GM21528 (cell line): Measurements from ENCODE around the gene PAK1.

Source experiments
- ATAC-seq: cut with Tn5 transposase; IDR thresholded peaks from one replicate; pipeline ENCODE4 v1.9.1; 2021; ENCODE audit warnings: mild to moderate bottlenecking, moderate library complexity; ENCODE audit not compliant: unreplicated experiment, low FRiP score

PAK1 gene

DNA sequence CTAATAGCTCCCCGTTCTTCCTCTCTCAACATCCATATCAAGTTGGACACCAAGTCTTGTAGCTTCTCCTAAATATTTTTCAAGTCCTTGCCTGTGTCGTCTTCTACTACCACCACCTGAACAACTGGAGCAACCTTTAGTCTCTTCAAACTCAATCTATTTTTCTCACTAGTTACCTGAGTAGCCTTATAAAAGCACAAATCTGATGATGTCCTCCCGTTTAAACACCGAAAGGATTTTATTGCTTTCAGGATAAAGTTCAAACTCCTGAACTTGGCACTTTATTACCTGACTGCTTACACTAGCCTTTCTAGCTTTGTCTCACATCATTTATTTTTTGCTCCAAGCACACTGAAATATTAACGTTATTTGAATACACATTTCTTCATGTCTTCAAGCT lies 1.3 kb upstream of the PAK1 start:
- no peak for ATAC-seq

DNA sequence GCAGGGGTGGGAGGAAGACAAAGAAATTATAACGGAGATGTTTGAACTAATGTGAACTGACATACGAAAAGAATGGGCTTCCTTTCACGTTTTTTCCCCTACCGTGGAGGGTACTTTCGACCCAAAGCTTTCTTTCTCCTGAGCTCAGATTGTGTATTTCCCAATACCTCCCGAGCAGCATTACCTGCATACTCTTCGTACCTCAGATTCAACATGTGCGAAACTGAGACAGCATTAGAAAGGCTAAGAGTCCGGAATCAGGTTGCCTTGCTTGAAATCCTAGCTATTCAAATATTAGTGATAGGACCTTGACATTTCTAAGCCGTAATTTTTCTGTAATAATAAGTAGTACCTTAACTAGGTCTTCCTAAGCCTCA lies 778 bp upstream of the PAK1 start:
- no peak for ATAC-seq

DNA sequence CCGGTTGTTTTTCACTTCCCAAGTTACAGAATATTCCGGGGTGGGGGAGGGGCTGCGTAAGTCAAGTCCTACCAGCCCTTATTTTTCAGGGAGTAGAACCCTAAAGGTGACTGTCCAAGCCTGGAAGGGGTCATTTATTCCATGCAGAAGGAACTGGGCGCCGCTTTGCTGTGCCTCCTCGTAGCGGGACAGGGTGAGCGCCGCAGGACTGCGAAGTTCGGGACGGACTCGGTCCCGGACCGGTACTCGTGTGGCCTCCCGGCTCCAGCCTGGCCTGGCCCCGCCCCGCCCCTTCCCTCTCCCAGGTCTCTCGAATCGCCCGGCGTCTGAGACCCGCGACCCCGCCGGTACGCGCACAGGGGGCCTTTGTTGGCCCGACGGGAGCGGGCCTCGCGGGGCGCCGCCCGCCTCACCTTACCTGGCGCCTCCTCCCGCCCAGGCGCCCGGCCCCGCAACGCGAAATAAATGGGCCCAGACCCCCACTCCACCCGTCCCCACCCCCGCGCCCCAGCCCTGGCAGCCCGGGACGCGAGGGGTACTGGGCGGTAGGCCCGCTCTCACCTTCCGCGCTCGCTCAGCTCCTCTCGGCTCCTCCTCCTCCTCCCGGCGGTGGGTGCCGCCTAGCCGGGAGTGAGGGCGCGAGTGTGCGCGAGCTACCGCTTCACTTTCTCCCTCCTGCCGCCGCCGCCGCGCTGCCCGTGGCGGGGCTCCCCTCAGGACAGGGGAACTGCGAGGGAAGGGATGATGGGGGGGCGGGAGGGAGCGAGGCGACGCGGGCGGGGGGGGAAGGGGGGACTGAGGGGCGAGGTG lies 698 bp downstream of the PAK1 start:
- ATAC-seq: peak; percentile 42

DNA sequence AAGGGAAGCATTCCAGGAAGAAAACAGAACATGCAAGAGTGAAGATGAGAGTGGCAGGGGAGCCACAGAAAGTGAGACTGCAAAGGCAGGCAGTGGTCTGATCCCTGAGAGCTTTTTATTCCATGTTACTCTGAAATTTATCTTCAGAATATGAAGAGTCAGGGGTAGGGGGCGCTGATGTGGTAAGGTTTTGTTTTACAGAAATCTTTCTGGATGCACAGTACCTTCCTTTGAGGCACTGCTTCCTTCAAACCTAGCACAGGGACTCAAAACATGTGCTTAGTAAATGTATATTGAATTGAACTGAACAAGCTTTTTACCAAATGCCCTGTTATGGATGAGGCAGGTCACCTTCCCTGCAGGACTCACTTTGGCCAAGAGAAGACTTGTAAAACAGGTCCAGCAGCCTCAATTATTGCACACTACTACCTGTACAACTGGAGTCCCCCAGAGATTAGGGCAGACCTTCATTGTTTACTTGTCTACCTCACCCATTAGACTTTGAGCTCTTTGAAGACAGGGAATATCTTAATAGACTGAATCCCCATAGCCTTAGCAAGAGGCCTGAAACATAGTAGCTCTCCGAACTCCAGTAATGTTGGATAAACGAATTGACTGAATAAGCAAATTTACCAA lies 2.2 kb downstream of the PAK1 start:
- no peak for ATAC-seq

DNA sequence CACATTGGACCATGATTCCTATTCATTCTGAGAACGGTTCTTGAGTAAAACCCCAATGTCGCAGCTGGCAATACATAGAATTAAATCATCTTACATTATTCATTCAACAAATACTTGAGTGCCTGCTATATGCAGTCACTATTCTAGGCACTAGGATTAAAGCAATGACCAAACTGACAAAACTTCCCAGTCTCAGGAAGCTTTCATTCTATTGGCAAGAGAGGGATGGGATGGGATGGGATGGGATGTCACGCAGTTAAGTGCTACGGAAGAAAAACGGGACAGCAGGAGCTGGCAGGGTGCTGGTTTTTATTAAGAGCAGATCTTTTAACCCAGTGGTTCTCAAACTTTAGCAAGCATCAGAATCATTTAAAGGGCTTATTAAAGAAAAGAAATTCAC lies 2.9 kb downstream of the PAK1 start:
- ATAC-seq: no peak

DNA sequence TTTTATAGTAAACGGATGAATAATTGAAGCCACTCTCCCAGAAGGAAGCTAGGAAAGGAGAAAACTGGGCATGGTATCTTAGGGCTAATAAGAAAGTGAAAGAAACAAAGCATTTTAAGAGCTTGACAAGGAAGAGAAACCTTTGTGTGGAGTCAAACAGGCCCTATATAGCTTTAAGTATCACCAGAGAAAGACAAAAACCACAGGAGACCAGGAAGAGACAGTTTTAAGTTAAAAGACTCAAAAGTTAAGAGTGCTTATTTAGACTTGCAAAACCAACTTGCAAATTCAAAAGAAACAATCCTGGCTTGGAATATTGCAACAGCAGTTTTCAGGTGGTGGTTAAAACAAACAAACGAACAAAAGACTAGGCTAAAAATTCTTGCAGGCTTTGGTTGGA lies 3.4 kb downstream of the PAK1 start:
- no peak for ATAC-seq

DNA sequence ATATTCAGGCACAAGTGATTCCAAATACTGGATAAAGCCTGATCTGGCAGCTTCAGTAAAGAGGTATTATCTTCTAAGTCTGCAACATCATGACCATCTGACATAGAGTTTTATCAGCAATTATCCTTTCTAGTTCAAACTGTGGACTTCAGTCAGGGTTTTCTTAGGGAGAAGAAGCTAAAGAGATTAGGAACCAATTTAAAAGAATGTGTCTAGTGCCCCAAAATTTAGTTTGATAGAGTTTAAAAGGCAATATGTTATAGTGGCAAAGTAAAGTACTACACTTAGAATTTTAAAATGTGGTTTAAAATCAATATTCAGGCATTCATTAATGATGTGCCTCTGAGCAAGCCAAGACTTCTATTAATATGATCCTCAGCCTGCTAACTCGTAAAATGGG lies 5.4 kb downstream of the PAK1 start:
- ATAC-seq: no peak

DNA sequence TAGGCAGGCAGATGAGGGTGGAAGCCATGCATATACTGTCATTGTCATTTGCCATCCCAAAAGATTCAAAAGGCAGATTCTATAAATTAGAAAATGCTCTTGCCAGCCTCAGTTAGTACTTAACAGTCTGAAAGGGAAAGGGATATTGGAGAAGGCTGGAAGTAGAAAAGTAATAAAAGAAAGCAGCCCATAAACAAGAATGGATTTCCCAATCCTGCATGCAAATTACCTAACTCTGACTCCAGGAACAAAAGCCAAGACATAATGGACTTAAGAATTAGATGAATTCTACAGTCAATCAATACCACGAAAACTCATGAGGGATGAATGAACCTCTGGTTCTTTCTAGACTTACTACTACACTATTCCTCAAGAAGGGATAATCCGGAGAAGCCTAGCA lies 5.9 kb downstream of the PAK1 start:
- no peak for ATAC-seq

DNA sequence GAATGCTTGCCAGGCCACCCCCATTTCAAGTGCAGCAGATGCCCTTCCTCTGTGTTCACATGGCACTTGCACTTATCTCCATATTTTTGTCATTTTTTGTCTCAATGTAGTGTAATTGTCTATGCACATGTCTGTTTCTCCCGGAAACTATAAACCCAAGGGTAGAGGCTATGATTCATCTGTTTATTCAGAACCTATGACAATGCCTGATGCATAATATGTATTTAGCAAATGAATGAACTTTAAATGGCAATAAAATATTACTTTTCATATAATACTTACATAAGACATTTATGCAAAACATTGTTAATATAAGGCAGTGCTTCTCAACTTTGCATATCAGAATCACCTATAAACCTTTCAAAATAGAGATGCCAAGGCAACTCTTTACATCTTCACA lies 6.7 kb downstream of the PAK1 start:
- ATAC-seq: no peak

DNA sequence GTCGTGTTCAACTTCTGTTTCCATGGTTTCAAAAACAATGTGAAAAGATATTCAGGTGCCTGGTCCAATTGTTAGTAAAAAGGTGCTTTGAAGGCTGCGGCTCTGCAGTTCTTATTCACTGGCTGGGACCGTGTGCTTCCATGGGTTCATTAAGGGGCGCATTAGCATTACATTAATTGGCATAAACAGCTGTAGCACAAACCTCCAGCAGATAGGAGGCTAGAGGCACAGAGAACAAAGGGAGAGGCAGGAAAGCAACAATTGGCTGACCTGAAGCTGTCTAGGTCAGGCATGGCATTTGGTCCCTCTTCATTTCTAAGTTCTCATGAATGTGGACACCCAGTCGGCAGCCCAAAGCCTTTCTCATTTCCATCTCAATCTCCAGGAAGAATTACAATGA lies 16.6 kb downstream of the PAK1 start:
- ATAC-seq: peak; percentile 20

DNA sequence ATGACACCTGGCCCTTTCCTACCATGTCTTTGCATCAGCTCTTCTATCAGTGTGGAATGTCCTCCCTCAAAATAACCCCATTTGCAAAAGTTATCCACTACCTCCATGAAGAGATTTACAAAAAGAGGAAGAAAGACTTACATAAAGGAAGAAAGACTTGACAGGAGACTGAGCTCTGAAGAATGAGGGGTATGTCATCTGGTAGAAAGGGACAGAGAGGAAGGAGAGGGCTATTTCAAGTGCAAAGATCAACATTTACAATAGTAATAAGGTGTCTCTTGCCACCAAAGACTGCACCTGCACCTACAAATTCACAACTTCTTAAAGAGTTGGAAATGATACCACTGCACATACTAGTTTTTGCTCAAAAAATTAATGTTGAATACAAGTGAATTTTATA lies 18.2 kb downstream of the PAK1 start:
- no peak for ATAC-seq

DNA sequence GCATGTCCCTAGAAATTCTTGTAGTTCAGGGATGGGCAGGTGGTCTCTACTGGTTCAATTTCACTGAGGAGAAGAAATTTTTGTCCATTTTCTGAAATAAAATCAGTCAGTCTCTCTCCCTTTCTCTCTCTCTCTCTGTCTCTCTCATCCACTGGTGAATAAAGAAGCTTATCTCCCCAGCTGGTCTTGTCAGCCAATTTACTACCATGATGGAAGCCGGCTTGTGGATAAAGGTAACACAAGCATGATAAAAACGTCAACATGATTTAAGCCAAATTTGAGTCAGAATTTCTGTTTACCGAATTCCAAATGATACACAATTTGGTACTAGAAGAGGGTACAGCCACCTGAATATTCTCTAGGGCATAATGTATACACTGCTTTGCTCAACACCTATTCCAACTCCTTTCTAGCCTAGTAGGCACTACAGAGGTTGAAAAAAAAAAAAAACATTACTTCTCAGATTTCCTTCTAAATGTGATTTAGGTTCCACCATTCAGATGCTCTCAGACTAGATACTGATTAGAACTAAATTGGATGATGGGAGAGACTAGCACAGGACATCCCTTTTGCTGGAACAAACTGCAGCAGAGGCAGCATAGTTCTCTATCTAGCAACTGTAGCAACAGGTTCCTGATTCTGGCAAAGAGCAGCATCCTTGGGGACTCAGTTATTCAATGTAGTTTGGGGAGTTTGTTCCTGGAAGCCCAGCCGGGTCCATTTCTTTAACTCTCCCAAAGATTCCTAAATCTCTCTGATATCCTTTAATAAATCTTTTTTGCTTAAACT lies 18.8 kb downstream of the PAK1 start:
- ATAC-seq: no peak

DNA sequence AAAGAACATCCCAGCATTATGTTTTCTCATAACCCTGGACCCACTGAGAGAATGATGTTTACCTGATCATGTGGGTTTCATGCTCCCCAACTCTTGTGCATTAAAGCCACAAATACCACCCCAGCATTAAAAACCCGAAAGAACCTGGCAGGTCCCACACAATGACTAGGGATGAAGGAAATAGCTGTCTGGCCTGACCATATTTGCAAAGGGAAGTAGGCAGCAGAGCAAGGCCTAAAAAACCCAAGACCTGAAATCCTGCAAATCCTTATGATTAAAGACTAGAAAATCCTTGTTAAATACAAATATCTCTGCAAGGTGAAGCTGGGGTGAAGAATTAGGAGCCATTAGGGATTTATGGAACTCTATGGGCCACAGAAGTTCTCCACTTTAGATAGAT lies 23.7 kb downstream of the PAK1 start:
- ATAC-seq: no peak

DNA sequence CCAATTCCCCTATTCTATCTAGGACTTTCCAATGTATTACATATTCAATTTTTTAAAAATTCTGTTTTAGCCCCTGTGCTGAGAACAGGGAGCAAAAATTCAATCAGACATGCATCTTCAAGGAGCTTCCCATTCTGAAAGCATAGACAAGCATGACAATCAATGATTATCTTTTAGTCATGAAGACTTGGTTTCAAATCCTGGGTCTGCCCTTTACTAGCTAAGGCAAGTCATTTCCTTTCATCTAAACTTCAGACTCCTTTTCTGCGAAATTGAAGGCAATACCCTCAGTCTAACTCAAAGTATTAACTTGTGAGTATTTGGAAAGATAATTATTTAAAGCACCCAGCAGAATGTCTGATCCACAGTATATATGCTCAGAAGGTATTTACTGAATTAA lies 24.1 kb downstream of the PAK1 start:
- no peak for ATAC-seq

DNA sequence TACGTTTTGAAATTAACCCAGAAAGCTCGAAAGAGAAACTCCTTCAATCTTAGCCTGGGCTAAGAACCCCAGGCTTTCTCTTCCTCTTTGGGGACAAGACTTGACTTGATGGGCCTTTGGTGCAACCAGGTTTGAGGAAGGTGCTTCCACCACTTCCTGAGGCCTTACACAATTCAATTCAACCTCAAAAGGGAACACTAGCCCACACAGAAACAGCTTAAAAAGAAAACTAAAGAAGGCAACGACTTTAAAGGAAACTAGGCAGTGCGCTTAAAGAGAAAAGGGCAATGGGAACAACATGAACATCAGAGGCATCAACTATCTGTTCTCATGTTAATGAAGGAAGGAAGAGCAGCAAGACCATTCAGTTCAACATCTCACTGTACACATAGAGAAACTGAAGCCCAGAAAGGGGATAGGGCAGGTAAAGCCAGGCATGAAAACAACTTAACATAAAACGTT lies 24.8 kb downstream of the PAK1 start:
- peak; percentile 51 for ATAC-seq

DNA sequence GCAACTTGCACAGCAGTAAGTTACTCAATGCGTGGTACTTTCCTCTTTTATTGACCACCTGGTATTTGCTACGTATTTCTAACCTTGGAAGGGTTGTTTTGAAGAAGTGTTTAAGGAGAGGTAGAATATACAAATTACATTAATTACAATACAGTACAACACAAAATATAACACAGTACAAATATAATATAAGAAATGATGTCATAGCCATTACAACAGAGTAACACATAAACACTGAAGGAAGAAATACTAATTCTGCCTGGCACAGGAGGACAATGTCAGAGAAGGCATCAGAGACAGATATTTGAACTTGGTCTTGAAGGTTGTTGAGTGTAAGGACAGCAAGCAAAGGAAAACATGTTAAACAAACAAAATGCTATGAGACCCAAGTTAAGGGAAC lies 25.6 kb downstream of the PAK1 start:
- ATAC-seq: no peak

DNA sequence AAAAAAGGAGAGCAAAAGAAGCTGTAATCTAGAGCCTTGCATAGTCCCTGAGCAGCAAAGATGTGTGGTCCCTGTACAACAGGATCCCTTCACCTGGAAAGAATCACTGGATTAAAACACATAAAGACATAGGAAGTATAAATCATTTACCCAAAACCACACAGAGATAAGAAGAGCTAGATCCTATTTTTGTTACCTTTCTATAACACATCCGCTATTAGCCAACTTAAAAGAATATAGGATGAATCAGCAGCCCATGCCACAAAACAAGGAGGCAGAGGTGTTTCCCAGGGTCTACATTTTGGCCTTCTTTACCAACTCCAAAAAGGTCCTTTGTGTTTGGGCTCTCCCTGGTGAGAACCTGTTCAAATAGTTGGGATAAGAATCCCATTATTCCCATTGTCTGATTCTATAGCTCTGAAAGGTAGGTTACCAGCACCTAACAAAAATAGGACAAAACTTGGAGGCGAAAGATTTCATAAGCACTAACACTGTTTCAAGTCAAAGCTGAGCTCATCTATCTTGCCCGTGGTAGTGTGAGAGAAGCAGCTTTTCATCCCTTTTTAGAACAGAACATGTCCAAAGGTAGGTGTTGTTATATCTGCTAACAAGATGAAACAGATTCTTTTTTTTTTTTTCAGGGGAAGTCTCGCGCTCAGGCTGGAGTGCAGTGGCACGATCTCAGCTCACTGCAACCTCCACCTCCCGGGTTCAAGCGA lies 26.8 kb downstream of the PAK1 start:
- ATAC-seq: no peak

DNA sequence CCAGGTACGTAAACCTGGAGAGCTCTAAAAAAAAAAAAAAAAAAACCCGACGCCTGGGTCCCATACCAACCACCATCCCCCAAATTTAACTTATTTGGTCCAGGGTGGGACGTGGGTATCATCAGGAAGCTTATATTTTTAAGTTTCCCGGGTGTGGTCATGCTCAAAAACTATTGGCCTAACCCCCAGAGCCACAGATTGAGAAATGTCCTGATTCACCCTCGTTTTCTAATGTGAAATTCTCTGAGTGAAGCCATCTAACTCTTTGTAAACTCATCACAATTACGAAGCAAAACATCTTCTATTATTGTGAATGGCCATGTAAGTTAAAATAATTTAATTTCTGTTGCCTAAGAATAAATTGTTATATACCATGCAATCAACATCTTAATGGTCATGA lies 29.6 kb downstream of the PAK1 start:
- ATAC-seq: no peak

DNA sequence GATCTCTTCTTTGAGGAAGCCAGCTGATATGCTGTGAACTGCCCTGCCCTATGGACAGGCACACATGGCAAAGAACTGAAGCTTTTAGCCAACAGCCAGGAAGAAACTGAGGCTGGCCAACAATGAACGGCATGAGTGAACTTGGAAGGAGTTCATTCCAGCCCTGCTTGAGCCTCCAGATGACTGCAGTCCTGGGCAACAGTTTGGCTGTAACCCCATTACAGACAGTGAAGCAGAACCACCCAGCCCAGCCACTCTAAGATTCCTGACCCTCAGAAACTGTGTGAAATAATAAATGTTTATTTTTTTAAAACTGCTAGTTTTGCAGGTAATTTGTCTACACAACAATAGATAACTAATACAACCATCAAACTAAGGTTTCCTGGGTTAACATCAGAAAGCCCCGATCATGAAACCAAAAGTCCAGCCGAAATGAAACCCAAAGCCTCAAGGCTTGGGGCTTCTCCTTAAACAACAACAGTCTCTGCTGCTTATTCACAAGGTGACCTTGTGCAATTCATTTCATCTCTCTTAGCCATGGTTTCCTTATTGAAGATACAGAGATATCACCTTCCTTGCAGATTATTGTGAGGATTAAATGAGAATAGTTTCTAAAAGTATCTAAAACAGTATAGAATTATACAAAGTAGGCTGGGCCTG lies 31.4 kb downstream of the PAK1 start:
- no peak for ATAC-seq

DNA sequence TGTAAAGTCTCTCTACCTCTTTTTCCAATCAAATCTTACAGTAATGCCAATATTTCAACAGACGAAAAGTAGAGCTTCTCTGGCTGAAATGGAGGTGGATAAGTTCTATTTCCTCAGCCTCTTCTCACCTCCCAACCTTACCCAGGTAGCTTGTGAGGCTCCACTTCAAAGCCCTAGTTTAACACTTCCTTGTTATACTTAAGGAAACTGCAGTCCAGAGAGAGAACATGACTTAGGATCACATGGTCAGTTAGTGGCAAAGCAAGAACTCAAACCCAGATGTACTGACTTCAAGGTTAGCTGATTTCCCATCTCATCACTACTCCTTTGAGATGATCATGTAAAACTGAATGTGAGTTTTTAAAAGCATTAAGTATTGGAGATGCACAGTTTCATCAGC lies 32.5 kb downstream of the PAK1 start:
- no peak for ATAC-seq
